Pulmonary artery endothelial cell (primary cell): ENCODE measurements around the gene RFTN1. TPM values are rescaled to one million over a fixed set of nuclear protein-coding genes. Genes with fewer than 3 reads are reported as not detected.
A peak's percentile ranks its signal among the peaks of the same experiment; 100 is the strongest.

Experiments used
- DNase-seq: peaks from one replicate; pipeline ENCODE4 v3.0.0-alpha.2; 2011; ENCODE audit warnings: low read depth, low spot score
- total RNA-seq: library from RNA; depleted of rRNA; stranded (reverse); fragments of >200 nt; gene quantifications from 2 replicates; pipeline ENCODE4 v1.2.3, GENCODE V29; 2014

Gene RFTN1
- total RNA-seq, 1 donor from 2014 or later, result 30.1 TPM

DNA sequence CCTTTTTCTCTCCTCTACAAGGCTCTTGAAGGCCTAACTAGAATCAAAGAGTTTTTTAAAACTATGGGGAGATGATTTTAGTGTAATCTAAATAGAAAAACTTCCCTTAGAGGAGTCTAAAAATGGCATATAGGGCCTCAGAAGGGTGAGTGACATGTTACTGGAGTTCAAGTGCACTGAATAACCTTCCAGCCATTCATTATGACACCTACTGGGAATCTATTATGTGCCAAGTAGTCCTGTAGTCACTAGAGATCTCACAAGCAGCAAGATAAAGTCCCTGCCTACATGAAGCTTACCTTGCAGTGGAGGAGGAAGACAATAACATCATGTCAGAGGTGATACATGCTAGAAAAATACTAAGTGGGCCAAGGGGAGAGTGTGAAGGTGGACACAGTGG lies 152.4 kb downstream of the RFTN1 start:
- DNase-seq, result no peak

DNA sequence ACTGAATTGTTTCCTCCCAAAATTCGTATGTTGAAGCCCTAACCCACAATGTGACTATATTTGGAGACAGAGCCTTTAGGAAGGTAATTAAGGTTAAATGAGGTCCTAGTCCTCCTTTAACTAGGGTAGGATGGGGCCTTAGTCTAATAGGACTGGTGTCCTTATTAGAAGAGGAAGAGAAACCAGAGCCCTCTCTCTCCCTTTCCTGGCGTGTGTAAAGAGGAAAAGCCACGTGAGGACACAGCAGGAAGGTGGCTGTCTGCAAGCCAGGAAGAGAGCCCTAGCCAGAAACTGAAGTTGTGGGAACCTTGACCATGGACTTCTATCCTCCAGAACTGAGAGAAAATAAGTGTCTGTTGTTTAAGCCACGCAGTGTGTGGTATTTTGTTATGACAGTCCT lies 154.2 kb downstream of the RFTN1 start:
- no peak for DNase-seq

DNA sequence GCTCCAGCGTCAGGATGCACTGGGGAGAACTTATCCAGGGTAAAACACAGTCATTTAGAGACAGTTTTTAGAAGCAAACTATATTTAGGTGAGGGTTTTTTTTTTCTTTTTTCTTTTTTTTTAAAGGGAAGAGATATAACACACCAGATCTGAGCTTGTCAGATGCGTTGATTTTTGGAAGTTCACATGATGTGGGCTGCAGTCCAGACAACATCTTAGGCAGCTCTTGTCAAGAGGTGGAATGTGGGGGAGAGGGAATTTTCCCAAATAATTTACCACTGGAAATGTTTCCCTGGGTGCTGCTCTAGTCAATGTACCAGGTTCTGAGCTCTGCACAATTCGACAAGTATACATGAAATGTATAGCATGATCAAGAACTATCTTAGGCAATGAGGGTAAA lies 155.2 kb downstream of the RFTN1 start:
- no peak for DNase-seq

DNA sequence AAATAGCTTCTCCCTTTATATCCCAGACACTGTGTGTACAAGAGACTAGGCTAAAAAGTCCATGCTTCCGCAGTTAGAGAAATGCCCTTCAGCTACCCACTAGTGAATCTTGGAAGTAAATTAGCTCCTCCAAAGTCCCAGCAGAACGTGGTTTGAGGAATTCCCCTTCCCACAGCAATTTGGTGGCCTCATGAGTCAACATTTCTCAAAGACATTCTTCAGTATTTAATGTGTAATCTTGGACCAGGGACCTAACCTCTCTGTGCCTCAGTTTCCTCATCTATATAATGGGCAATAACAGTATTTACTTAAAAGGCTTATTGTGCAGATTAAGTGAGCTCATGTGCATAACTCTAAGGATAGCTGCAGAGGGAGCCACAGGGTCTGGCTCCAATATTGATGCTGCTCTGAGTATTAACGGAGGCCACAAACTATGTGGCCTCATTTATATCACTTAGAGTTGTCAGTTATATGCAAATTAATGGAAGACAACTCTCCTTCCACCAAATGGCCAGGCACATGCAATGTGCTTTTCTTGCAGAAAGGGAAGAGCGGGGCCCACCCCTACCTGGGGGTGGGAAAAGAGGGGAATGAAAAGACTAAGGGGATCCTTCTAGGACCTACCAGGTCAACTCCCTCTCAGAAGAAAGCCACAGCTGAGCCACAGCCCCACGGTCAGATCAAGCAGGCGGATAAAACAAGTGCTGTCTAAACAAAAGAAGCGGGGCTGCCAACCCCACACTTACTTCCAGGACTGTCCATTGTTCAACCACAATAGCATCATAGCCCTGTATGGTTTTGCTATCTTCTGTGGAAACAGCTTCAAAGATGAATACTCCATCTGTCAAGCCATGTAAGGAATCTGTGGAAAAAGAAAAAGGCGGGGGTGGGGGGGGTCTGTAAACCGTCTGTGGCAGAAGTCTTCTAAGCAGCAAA lies 156.0 kb downstream of the RFTN1 start:
- no peak for DNase-seq

DNA sequence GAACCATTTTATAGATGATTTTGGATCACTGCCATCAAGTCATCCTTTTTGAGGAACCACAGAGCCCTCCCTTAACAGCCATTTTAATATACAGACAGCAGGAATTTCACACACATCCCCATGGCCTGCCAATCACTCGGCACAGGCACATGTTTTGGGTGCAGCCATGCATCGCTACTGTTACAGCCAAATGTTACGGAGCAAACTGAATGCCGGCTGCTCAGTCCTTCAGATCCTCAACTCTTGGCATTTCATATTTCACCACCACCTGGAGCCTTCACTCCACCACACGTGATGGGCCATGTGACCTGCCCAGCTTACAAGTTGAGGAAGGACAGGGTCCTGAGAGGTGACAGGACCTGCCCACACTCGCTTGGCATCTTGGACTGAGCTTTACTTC lies 157.7 kb downstream of the RFTN1 start:
- DNase-seq, result no peak

DNA sequence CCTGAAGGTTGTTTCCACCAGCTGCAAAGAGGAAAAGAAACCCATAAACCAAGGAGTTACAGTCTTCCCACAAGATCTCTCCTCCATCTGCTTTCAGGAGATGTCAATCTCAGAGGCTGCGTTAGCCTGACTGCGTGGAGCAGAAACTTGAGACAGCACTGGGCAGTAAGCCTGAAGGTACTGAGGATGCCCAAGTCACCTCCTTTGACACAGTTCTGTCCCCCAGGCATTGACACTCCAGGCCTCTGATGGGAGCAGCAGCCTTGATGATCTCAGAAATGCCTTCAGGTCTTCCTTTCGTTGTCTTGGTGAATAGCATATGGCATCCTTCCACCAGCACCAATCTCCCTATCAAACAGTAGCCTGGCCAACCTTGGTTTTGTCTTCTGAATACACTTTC lies 159.2 kb downstream of the RFTN1 start:
- DNase-seq, result no peak

DNA sequence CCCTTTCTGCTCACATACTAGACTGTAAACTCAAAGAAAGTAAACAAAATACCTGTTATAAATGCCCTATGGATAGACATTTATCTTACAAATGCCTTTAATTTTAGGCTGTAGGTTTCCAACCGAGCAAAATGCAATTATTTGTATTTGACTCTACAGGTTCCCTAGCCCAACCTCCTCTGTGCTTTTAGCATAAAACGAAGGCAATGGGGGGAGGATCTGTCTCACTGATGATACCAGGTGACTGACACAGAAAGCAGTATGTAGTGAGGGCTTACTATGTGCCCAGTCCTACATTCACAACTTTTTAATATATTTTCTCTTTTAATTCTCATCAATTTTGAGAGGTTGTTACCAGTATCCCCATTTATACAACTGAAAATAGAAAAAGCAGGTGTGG lies 161.1 kb downstream of the RFTN1 start:
- no peak for DNase-seq

DNA sequence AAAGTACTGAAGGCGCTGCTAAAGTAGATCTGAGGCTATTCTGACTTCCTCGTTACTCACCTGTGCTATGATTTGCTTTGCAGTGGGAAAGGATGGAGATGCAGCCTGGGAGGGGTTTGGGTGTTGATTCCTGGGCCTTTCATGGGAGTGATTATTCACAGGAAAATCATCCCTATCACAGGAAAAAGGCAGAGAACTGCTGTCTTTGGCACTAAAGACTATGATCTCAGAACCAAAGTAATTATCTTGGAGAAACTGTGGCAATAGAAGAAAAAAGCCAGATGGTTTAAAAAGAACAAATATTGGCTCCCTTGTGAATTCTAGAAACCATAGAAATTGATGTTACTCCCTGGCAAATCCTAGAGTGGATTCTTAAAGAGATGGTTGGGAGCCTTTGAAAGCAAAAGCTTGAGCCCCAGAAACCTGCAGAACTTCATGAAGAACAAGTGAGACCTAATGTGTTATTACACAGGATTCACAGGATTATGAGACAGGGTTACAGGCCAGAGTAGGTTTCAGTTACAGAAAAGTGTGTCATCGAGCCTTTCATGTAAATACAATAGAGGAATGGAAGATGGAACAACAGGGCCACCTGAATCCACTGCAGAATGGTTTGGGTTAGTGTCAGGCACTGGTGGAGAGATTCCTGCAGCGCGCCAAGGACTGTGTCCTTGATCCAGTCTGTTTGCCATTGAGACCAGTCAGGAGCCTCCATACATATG lies 162.7 kb downstream of the RFTN1 start:
- no peak for DNase-seq

DNA sequence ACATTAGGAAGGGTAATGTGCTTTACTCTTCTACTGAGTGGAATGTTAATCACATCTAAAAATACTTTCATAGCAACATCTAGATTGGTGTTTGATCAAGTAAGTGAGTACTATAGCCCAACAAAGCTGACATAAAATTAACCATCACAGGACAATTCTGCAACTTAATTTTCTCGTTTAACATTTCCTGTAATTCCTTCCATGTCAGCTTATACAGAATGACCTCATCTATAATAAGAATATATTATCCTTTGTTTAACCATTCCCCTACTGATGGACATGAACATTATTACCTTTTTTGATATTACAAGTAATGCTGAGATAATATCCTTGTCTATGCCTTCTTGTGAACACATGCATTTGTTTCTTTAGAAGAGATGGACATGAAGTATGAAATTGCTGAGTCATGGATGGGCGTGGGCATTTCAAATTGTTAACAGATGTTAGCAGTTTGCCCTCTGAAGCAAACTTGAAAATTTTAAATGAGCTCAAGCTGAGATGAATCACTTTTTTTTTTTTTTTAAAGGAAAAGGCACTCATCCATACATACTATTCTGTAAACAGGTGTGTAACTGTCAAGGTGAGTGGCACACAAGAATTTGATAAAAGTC lies 163.4 kb downstream of the RFTN1 start:
- DNase-seq, result no peak

DNA sequence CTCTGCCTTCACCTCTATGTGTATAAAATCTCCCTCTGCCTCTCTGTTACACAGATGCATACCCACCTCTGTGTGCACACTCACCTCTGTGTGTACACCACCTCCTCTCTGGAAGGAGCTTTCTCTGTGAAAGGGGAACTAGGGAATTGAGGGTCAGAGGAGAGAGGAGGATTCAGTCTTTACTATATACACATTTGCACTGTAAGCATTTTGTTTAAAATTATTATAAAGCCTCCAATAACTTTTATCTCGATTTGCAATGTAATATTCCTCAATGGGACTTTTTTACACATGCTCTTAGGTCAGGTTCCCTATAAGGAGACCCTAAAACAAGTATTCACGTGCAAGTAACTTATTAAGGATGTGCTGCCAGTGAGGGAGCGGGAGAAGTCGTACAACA lies 166.0 kb downstream of the RFTN1 start:
- no peak for DNase-seq

DNA sequence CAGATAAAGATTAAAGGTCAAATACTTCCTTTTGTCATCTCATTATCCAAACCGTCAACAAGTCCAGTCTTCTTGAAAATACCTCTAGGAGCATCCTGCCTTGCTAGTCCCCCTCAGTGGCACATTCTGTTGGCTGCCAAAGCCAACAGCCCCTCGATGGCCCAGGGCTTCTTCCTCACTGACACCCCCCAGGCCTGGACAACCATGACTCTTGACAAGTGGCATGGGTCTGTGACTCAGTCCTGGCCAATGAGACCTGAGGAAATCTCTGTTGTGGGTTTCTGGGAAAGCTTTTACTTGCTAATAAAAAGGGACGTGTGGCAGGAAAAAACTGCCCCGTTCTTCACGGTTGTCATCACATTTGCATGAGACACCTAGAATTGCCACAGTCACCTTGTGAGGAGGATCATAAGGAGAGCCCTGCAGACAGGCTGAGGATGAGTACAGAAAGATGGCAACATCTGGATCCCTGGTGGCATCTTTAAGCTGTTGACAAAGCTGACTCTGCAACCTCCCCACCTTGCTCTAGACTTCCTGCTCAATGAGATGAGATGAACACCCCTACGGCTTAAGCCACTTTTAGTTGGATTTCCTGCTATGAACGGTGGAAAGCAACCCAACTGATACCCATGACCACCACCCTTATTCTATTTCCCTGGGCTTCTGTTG lies 167.0 kb downstream of the RFTN1 start:
- no peak for DNase-seq

DNA sequence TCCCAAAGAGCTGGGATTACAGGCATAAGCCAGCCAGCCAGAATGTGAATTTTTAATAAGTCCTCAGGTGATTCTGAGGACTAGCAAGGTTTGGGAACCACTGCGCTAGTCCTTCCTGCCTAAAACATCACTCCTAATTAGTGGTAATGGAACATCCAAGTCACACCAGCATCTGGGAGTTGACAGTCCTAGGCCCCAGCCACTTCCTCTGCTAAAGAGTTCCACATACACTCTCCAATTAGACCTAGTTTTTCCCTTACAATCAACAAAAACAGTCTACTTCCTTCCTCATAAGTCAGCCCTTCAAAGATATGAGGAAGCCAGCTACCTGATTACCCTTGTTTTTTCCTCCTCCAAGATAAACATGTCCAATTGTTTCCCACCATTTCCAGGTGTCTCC lies 170.4 kb downstream of the RFTN1 start:
- DNase-seq, result no peak

DNA sequence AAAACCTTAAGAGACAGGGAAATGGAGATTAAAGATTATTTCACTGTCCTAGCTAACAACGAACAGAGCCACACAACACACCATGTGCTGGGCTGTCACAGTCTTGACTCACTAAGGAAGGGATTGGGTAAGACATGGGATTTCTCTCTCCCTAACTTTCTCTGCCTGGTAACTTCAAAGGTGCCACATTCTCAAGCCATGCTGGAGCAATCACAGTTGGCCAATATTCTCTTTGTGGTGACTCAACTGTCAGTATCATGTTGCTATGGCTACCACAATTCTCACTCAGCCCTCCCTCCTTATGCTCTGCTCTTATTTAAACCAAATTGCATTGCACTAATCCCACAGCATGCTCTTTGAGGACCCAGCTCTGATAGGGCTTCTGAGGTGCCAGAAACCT lies 174.5 kb downstream of the RFTN1 start:
- DNase-seq, result peak; percentile 10

DNA sequence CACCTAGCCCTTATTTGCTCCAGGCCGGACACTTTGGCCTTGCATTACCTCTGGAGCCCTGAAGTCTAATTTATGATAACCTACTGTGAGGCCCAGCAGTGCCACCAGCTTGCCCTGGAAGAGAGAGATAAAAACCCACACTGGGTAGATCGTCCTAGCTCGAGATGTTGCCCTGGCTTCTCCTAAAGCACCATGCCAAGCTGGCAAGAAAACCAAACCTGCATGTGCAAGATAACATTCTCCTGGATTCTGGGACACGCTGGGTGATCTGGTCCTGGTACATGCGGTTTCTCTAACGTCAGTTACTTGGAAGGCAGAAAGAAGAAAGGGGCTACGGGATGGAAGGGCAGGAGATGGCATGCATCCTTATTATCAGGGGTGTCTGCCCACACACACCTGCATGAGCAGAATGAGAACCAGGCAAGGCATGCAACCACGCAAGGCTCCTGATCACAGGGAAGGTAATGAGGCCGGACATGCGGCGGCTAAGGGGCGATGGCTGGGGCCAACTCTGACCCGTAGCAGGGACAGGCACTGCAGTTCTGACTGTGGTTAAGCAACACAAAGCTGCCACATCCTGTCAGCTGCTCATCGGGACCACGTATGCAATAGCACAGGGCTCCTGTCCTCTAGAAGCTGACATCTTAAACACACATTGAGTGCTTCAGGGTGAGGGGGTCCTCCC lies 175.5 kb downstream of the RFTN1 start:
- no peak for DNase-seq

DNA sequence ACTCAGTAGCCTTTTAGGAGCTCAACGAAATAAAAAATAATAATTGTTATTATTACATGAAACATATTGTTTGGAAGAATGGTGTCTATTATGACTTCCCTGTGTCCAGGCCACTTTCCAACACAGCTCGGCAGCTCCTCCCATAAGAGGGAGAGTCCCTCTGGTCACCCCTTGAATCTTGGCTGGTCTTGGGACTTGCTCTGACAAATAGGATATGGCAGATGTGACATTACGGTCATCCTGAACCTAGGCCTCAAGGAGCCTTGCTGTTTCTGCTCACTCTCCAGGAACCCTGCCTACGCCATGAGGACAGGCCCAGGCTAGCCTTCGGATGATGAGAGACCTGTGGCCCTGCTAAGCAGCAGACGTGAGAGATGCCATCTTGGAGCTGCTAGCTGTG lies 176.7 kb downstream of the RFTN1 start:
- DNase-seq, result no peak

DNA sequence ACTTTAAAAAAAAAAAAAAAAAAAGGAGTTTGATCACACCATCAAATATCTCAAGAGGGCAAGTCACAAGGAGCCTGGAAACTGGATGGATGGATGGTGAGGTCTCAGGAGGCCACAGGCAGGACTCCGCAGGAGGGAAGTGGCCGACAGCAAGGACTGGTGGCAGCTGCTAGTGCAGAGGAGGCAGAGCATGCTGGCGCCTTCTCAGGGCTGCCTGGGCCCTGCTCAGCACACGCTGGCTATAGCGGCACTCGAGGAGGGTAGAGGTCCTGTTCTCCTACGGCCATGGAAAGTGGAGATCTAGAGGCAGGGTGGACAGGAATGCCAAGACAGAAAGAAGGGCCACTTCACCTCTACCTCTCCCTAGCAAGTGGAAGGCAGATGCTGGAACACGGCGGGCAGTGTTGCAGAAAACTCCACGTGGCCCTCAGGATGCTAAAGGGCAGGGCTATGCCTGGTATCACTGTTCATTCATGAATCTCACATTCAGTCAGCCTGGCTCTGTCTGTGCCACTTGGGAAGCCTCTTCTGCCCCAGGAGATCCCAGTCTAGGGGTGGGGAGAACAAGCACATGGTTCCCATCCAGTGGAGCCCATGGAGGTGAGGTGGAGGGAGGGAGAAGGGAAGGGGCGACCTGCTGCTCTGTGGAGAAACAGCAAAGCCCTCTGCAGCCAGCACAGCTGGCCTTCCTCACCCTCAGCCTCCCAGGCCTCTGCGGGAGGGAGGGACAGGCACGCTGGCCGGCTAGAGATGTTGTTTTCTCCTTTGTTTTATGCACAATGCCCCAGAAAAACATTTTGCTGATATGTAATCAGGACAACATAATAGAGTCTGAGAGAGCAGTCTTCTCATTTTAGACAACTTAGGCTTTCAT lies 177.5 kb downstream of the RFTN1 start:
- DNase-seq, result no peak

DNA sequence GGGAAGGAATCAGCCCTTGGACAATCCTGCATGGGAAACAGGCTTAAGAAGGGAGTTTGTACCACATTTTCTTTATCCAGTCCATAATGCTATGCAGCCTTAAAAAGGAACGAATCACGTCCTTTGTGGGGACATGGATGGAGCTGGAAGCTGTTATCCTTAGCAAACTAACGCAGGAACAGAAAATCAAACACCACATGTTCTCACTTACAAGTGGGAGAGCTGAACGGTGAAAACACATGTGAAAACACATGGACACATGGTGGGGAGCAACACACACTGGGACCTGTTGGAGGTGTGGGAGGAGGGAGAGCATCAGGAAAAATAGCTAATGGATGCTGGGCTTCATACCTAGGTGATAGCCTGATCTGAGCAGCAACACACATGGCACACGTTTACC lies 178.2 kb downstream of the RFTN1 start:
- DNase-seq, result no peak

DNA sequence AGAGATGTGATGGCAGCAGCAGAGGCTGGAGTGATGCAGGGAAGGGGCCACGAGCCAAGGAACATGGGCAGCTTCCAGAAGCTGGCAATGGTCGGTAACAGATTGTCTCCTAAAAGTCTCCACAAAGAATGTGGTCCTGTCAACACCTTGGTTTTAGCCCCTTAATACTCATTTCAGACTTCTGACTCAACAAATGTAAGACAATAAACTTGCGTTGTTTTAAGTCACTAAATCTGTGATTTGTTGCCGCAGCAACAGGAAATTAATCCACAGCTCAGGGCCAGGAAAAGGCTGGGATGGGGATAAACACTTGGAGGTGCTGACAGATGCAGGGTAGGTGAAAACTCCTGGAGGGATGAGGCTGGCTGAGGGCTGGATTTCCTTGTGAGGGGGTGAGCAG lies 178.6 kb downstream of the RFTN1 start:
- peak; percentile 24 for DNase-seq

DNA sequence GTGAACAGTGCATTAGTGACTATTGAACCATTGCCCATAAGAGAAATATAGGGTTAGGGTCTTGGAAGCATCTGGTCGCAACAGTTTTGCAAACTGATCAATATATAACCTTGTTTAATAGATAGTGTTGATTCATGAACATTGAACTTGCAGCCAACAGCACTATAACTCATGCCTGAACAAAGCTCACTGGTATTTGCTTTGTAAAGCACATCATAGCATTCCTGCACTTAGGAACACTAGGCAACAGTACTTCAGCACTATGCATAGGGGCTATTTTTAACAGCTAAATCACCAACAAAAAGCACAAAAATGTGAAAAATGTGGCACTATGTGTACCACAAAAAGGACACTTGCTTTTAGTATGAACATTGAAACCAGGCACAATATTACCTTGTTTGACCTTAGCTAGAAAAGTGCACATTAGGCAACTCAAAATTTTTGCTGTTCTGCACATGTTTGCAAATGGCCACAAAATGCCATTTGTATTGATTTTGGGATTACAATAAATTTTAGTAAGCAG lies 180.5 kb downstream of the RFTN1 start:
- no peak for DNase-seq

DNA sequence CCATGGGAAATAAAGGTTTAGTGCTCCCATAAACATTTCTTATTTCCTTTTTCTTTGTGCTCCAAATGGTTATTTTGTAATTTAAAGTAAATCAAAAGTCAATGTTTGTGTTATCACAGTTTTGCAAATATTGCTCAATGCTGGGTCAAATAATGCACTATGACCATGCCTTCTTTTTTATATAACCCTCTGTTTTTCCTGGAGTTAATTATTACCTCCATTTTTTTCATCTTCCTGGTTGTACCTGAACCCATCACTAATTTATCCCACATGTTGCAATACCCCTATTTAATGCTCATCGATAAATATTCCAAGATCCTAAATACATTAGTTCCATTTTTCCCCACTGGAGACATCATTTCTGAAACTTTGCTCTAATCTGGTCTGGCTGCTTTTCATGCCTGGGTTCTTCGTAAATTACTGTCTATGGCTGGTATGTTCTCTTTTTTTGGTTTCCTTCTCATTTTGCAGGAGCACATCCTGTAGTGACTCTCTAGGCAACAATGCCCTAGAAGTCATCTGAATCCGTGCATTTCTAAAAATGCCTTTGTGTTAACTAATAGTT lies 182.1 kb downstream of the RFTN1 start:
- no peak for DNase-seq
